Measurements from ENCODE around the gene DNAJB14.

DNA sequence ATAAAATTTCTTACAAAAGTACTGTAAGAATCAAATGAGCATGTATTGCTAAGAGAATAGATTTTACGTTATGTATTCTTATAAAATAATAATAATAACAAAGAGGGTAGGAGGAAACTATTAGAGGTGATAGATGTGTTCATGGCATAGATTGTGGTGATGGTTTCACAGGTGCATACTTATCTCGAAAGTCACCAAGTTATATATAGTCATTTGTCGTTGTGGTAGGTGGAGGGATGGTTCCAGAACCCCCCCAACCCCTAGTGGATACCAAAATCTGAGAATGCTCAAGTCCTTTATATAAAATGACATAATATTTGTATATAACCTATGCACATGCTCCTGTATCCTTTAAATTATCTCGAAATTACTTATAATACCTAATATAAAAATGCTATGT is 40.4 kb upstream of the DNAJB14 start:
- TF ChIP-seq, protein P1, sequence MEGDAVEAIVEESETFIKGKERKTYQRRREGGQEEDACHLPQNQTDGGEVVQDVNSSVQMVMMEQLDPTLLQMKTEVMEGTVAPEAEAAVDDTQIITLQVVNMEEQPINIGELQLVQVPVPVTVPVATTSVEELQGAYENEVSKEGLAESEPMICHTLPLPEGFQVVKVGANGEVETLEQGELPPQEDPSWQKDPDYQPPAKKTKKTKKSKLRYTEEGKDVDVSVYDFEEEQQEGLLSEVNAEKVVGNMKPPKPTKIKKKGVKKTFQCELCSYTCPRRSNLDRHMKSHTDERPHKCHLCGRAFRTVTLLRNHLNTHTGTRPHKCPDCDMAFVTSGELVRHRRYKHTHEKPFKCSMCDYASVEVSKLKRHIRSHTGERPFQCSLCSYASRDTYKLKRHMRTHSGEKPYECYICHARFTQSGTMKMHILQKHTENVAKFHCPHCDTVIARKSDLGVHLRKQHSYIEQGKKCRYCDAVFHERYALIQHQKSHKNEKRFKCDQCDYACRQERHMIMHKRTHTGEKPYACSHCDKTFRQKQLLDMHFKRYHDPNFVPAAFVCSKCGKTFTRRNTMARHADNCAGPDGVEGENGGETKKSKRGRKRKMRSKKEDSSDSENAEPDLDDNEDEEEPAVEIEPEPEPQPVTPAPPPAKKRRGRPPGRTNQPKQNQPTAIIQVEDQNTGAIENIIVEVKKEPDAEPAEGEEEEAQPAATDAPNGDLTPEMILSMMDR (IDR thresholded peaks at IDR 0.05) = no peak
- no peak for TF ChIP-seq EP300 (IDR thresholded peaks at IDR 0.05)
- TF ChIP-seq POLR2AphosphoS5 (IDR thresholded peaks at IDR 0.05) = no peak
- TF ChIP-seq POLR2A (IDR thresholded peaks at IDR 0.05; ENCODE audit: low read depth) = no peak

Data from esophagus muscularis mucosa (tissue), 4 donors.